PC-3 (cell line): Measurements from ENCODE around the gene RBBP8NL.

ENCODE experiments used
- EZH2phosphoT487 ChIP-seq: fragments of 300-600 bp; sonication (generic); IDR thresholded peaks from 2 replicates; pipeline ENCODE4 v1.6.1; 2018; ENCODE audit warnings: mild to moderate bottlenecking, antibody characterized with exemption, low read length, borderline replicate concordance
- TF ChIP-seq, protein P1 (sequence below): fragments of 300-600 bp; sonication (generic); conservative IDR thresholded peaks from 2 replicates; pipeline ENCODE4 v1.5.1; 2017; ENCODE audit warnings: antibody characterized with exemption, low read depth, mild to moderate bottlenecking, low read length

DNA sequence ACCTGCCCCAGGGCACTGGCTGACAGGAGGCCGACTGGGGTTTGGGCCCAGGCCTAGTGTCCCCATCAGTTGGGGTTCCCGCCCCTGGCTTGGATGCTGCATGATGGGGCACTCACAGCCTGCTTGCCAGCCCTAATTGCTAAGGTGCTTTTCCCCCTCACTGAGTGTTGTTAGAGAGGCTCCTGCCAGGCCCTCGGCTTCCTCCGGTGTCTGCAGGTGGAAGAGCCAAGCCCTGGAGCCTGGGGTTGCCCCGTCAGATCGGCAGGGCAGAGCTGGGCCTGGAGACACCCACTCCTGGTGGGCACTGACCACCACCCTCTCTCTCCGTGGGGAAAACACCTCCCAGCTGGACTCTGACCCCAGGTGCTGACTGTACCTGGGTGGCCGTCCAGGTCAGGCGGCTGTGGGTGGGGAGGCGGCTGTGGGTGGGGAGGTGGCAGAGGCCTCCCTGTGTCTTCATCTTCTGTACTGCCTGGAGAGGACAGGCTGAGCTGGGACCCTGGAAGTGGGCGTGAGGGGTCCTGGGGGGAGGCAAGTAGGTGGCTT is 14.2 kb downstream of the RBBP8NL start:
- TF ChIP-seq, protein P1, sequence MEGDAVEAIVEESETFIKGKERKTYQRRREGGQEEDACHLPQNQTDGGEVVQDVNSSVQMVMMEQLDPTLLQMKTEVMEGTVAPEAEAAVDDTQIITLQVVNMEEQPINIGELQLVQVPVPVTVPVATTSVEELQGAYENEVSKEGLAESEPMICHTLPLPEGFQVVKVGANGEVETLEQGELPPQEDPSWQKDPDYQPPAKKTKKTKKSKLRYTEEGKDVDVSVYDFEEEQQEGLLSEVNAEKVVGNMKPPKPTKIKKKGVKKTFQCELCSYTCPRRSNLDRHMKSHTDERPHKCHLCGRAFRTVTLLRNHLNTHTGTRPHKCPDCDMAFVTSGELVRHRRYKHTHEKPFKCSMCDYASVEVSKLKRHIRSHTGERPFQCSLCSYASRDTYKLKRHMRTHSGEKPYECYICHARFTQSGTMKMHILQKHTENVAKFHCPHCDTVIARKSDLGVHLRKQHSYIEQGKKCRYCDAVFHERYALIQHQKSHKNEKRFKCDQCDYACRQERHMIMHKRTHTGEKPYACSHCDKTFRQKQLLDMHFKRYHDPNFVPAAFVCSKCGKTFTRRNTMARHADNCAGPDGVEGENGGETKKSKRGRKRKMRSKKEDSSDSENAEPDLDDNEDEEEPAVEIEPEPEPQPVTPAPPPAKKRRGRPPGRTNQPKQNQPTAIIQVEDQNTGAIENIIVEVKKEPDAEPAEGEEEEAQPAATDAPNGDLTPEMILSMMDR, result no peak
- no peak for TF ChIP-seq EZH2phosphoT487
